ENCODE results near the gene TEX22.

TEX22 gene

DNA sequence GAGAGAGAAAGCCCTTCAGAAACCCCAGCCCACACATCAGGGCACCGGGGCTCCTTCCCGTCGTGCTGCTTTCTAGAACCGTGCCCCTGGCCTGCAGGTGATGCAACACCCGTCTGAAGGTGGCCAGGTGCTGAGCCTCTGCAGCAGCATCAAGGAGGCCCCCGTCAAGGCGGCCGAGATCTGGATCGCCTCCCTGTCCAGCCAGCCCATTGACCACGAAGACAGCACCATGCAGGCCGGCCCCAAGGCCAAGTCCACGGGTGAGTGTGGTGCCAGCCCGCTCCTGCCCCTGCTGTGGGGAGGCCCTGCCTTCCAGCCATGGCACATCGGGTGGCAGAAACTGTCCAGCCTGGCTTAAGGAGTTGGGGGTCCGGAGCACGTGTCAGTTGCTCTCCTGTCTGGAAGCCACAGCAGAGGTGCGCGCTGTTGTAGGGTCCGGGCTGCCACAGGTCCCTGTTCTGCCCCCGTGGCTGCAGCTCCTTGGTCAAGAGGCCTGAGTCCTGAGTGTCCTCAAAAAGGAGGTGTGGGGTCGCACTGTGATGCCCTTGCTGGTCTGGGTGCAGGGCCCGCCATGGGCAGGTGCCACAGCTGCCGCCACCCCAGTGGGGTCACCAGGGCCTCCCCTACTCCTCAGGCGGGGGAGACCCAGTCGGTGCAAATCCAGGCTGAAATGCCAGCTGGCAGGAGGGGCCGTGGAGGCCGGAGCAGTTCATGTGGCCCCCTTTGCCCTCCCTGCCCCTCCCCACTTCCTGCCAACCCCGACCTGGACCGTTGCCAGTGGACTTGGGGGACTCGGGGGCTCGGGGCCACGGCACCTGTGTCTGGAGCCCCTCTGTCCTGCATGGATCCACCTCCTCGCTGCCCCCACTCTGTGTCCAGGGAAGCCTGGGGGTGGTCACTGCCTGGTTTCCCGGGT, 31.0 kb upstream of the TEX22 start:
- no peak for FAIRE-seq

DNA sequence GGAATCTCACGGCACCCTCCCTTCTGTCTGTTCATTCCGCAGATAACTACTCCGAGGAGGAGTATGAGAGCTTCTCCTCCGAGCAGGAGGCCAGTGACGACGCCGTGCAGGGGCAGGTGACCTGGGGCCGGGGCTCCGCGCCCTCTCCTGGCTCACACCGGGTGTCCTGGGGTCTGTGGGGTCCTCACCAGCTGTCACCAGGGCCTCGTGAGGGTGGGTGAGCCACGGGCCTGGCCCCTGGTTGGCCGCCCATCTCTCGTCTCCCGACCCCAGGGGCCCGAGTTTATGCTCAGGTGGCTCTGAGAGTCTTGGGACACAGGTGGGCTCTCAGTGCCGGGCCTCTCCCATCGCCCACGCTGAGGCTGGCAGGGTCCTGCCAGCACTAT, 30.3 kb upstream of the TEX22 start:
- no peak for FAIRE-seq

DNA sequence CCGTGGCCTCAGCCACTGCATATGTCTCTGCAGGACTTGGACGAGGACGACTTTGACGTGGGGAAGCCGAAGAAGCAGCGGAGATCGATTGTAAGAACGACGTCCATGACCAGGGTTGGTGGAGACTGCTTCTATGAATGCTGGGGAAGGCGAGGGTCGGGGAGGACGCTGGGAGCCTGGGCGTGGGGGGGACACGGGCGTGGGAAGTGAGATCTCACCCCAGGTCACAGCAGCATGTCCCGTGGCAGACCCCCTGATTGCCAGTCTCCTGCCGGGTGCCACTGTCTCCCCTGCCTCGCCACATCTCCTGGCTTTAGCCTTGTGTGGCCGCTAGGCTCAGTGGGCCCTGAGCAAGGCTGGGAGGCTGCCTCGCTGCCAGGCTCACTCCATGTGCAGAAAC, 29.9 kb upstream of the TEX22 start:
- no peak for FAIRE-seq

DNA sequence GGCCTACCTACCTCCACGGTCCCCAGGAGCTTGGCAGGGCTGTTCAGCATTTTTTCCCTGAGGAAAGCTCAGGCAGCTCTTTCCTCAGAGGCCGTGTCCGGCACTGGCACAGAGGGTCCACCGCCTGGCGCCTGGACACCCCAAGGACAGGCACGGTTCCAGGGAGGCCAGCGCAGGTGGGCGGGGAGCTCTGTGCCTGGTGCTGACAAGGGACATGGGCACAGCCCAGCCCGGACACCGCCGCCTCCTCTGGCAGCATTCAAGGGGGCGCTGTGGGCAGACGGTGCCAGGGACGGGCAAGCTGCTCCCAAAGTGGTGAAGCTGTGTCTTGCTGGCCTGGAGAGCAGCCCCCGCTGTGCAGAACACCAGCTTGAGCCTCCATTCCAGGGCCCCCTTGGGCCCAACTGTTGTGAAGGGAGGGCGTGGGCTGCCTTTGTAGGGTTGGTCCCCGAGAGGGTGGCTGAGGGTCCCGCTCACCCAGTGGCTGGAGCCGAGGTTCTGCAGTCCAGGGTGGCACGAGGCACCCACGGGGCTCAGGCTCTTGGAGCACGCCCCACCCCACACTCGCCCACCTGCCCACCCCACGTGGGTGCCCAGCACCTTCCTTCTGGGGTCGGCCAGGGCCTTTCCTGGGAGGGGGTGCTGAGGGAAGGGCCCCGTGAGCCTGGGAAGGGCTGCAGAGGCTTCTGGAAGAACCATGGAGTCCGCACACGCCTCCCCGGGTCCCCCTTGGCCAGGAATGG, 29.3 kb upstream of the TEX22 start:
- FAIRE-seq = no peak

DNA sequence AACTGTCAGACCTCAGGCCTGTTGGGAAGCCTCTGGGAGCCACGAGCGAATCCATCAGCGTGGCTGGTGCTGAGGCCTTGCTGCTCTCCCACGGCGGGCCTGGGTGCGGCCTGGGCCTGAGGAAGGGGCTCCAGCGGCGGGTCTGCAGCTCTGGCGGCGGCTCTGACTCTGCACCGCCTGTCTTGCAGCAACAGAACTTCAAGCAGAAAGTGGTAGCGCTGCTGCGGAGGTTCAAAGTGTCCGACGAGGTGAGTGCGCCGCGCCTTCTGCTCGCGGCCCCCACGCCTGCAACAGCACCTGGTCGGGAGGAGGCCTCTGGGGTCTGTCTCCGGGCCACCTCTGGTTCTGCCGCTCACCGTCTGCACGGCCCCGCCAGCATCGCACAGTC, 28.7 kb upstream of the TEX22 start:
- FAIRE-seq = no peak

DNA sequence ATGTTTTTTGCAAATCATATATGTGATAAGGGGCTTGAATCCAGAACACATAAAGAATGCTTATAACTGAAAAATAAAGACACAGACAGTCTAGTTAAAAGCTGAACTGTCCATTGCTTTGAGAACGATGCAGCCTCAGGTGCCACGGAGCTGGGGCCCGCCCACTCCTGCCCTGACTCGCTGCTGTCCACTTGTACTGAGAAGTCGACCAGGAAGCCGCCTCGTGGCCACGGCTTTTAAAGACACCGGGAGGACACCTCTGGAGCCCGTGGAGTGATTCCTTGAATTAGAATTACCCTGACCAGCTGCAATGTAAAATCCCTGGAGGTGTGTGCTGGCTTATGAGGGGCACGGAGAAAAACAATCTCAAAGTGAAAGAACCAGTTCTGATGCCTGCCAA, 23.9 kb upstream of the TEX22 start:
- FAIRE-seq = no peak

GRCh38 chr14:105375635-105376057, 22.7 kb upstream of the TEX22 start:
- FAIRE-seq = no peak

- FAIRE-seq = no peak
These were observed 21.6 kb upstream of the TEX22 start for GRCh38 chr14:105376521-105377440.

DNA sequence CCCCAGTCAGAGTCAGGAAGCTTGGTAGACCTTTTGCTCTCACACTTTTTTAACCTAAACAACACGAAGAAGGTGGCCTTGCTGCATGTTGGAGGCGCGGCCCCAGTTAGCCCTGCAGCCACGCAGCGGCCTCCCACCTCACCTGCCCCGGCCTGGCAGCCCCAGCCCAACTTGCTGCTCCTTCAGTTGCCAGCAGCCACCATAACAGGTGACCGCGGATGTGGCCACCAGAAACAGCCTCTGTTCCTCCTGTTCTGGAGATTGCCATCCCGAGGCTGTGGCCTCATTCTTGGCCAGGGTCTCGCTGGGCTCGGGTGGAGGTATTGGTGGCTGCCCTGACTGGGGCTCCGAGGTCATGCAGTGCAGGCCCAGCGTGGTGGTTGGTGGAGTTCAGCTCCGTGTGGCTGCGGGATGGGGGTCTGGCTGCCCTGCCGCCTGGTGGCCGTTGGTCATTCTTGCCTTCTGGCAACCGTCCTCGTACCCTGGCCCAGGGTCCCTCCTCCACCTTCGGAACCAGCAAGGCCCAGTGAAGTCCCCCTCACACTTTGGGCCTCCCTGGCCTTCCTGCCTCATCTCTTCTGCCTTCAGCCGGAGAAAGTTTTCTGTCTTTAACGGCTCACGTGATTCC, 20.7 kb upstream of the TEX22 start:
- no peak for FAIRE-seq

- FAIRE-seq = no peak
These were observed 20.1 kb upstream of the TEX22 start for GRCh38 chr14:105378199-105378598.

GRCh38 chr14:105378873-105379685, 19.3 kb upstream of the TEX22 start:
- FAIRE-seq = no peak

GRCh38 chr14:105379946-105380345, 18.4 kb upstream of the TEX22 start:
- no peak for FAIRE-seq

- FAIRE-seq = no peak
These were observed 17.6 kb upstream of the TEX22 start for GRCh38 chr14:105380756-105381155.

DNA sequence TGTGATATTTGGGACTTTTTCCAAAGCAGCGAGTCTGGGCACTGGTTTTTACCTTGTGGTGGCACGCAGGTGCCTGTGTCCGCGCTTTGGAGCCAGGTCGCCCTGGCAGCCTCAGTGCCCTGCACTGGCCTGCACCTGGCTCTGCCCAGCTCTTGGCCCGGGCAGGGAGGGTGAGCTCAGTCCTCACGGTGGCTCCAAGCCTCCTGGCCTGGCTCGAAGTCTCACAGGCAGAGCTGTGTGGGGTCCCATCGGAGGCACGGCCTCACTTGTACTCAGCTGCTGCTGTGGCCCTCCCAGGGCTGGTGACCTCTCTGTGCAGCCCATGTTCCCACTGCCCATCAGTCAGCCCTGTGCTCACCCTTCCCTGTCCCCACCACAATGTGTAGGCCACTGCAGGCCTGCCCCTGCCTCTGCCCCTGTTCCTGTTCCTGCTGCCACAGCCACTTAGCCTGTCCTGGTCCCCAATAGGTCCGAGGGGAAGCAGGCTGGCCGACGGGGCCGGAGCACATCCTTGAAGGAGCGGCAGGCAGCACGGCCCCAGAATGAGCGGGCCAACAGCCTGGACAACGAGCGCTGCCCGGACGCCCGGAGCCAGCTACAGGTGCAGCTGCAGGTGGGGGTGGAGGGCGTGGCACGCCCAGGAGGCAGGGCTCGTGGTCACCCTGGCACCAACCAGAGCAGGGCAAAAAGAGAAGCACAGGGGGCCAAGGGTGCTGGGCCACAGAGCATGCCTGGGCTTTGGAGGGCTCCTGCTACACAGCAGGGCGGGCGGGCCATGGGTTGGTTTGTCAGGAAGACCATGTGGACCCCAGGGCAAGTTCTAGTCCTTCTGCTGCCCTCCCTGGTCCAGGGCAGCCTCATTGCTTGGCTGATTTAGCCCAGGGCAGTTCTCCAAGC, 16.6 kb upstream of the TEX22 start:
- FAIRE-seq = no peak

GRCh38 chr14:105382343-105383082, 15.8 kb upstream of the TEX22 start:
- FAIRE-seq = no peak

DNA sequence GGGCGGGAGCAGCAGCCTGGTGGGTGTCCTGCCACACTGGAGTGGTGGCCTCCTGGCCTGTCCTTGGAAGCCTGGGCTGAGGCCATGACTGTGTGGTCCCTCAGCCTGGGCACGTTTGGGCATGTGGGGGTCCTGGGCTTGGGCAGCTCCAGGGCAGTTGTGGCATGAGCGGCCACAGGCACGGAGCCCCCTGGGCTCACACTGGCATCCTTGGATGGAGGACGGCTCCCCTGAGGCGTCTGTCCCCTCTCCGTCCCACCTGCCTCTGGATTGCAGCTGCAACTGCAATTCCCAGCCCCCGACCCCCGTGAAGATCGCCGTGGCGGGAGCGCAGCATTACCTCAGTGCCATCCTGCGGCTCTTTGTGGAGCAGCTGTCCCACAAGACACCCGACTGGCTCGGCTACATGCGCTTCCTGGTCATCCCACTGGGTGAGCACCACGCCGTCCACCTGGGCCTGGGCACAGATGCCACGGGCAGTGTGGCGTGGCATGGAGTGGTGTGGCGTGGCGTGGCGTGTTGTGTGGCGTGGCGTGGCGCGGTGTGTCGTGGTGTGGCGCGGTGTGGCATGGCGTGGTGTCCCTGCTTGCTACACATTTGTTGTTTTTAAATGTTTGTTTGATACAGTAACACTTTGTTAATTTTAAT, 15.1 kb upstream of the TEX22 start:
- no peak for FAIRE-seq

DNA sequence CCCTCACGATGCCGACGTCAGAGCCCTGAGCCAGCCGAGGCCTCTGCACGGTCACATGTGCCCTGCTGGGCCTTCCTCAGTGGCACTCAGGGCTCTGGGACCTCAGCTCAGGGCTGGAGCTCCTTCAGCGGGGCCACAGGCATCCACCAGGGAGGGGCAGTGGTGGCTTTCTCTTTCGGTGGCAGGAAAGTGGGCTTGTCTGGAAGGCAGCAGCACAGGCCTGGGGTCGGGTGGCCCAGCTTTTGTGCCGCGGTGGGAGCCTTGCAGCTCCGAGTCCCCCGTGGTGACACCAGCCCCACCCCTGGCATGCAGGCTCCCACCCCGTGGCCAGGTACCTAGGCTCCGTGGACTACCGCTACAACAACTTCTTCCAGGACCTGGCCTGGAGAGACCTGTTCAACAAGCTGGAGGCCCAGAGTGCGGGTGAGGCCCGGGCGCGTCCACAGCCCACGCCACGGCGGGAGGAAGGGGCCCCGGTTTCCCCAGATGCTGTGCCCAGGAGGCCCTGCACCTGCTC, 14.2 kb upstream of the TEX22 start:
- FAIRE-seq = no peak

- FAIRE-seq = no peak
These were observed 13.6 kb upstream of the TEX22 start for GRCh38 chr14:105384605-105385321.
